HepG2 (cell line): ENCODE data around the gene SCAPER. TPM values are rescaled to one million over a fixed set of nuclear protein-coding genes. Genes with fewer than 3 reads are reported as not detected.

Source experiments
- ATAC-seq: fragments of 200-7000 bp; cut with Tn5 transposase; 3 replicates; pipeline ENCODE4 v1.9.1; 2020; ENCODE audit warnings: mild to moderate bottlenecking, moderate library complexity
- BruUV-seq: library from RNA; stranded (reverse); fragments of 400-500 nt; replicated peaks from 2 replicates; lab custom pipeline; 2021; lab: Mats Ljungman, UMichigan
- CTCF ChIA-PET: fragments of 300-600 bp; formaldehyde crosslinking; extraction: SDS; loops from one replicate; lab custom pipeline; 2021; ENCODE audit warnings: low total read pairs, inconsistent platforms, low intra/inter-chr PET ratio; lab: Yijun Ruan, JAX
- POLR2A ChIA-PET: fragments of 350-600 bp; sonication (Branson Sonifier 250); formaldehyde crosslinking; loops from one replicate; lab custom pipeline; 2020; ENCODE audit warnings: antibody characterized with exemption, inconsistent platforms; lab: Yijun Ruan, JAX
- DNase-seq: peaks from one replicate; pipeline ENCODE4 v3.0.0-alpha.2; 2015; ENCODE audit warnings: low spot score
- FAIRE-seq: peaks from 3 replicates; lab custom pipeline; 2011; peaks lifted over from hg19 to GRCh38; lab: Jason Lieb, UNC
- H2AFZ ChIP-seq: one replicate; pipeline ENCODE4 v1.6.1; 2011; ENCODE audit warnings: low read length, inconsistent platforms
- H3K27ac ChIP-seq: fragments of 300-600 bp; 3 replicates; pipeline ENCODE4 v1.8.0; 2011; ENCODE audit warnings: mixed run types, mild to moderate bottlenecking, mixed read lengths, low read length, inconsistent platforms; ENCODE audit not compliant: insufficient read depth; ENCODE audit errors: extremely low read length
- H3K27me3 ChIP-seq, 2 experiments: fragments of 200-600 bp in 1 of 2; 2 replicates in 1 of 2; 3 replicates in 1 of 2; pipeline versions ENCODE4 v1.6.0 to v1.8.0; 2011; ENCODE audit warnings: low read length in 2 of 2, mild to moderate bottlenecking in 2 of 2, moderate library complexity in 2 of 2, inconsistent platforms in 1 of 2; ENCODE audit not compliant: insufficient read depth in 2 of 2, control insufficient read depth in 1 of 2
- H3K36me3 ChIP-seq, 2 experiments: fragments of 200-600 bp in 1 of 2; replicated peaks in 1 of 2; 2 replicates in 1 of 2; 3 replicates in 1 of 2; pipeline versions ENCODE4 v1.5.1 to v1.8.0; 2011; ENCODE audit warnings: low read length in 2 of 2, inconsistent platforms in 1 of 2; ENCODE audit not compliant: insufficient read depth in 2 of 2, control insufficient read depth in 1 of 2
- H3K4me1 ChIP-seq: 2 replicates; pipeline ENCODE4 v1.5.1; 2012; ENCODE audit warnings: low read length, inconsistent platforms; ENCODE audit not compliant: insufficient read depth
- H3K4me2 ChIP-seq: 2 replicates; pipeline ENCODE4 v1.6.0; 2011; ENCODE audit warnings: low read depth, low read length, inconsistent platforms
- H3K4me3 ChIP-seq, 3 experiments: fragments of 200-600 bp in 1 of 3; sonication (generic), shearing (Covaris generic) in 1 of 3; replicated peaks in 1 of 3; 2 replicates each; pipeline ENCODE4 v1.5.1; 2011 to 2016; ENCODE audit warnings: low read length in 3 of 3, inconsistent platforms in 2 of 3, low read depth in 2 of 3, mild to moderate bottlenecking in 2 of 3, control low read depth in 1 of 3, mixed read lengths in 1 of 3; ENCODE audit not compliant: insufficient read depth in 1 of 3
- H3K79me2 ChIP-seq: one replicate; pipeline ENCODE4 v1.6.1; 2011; ENCODE audit warnings: low read length, inconsistent platforms; ENCODE audit not compliant: insufficient read depth
- H3K9ac ChIP-seq: 2 replicates; pipeline ENCODE4 v1.6.0; 2011; ENCODE audit warnings: mild to moderate bottlenecking, low read depth, low read length, inconsistent platforms; ENCODE audit not compliant: insufficient read depth
- H3K9me3 ChIP-seq: 2 replicates; pipeline ENCODE4 v1.5.1; 2012; ENCODE audit warnings: mild to moderate bottlenecking, low read length
- H4K20me1 ChIP-seq: 2 replicates; pipeline ENCODE4 v1.6.0; 2011; ENCODE audit warnings: inconsistent platforms, mild to moderate bottlenecking, low read length, moderate library complexity; ENCODE audit not compliant: insufficient read depth
- GABPB1 ChIP-seq: IDR thresholded peaks from 2 replicates; pipeline ENCODE4 v1.6.1; 2016; ENCODE audit warnings: mild to moderate bottlenecking, missing genetic modification reagents, moderate library complexity, missing compliant biosample characterization
- HOXA7 ChIP-seq: sonication (generic); formaldehyde crosslinking; IDR thresholded peaks from 2 replicates; pipeline ENCODE4 v1.8.1; 2022; ENCODE audit warnings: mild to moderate bottlenecking, missing genetic modification reagents, moderate library complexity
- ZNF784 ChIP-seq: sonication (generic); formaldehyde crosslinking; IDR thresholded peaks from 2 replicates; pipeline ENCODE4 v1.5.1; 2020; ENCODE audit warnings: missing genetic modification reagents, mild to moderate bottlenecking, borderline replicate concordance
- ZSCAN20 ChIP-seq: sonication (generic); formaldehyde crosslinking; IDR thresholded peaks from 2 replicates; pipeline ENCODE4 v1.4.0; 2020; ENCODE audit warnings: missing genetic modification reagents, mild to moderate bottlenecking, borderline replicate concordance
- WGBS: methylation state at CpG from one replicate; pipeline ENCODE4 v1.1.6; 2017; ENCODE audit warnings: low lambda C conversion rate; 5-methylcytosine and 5-hydroxymethylcytosine counted together
- in situ Hi-C: cut with HindIII; loops from 2 replicates; pipeline ENCODE4 v1.10.0; 2017; ENCODE audit warnings: low pct_unique_long_range_greater_than_20kb; ENCODE audit not compliant: extremely low pct_ligation_motif_present
- intact Hi-C: fragments of 100-400 bp; cut with micrococcal nuclease; formaldehyde crosslinking; loops from one replicate; pipeline ENCODE4 v1.10.0; 2022; ENCODE audit not compliant: unreplicated experiment
- polyA plus RNA-seq, 8 experiments: library from polyadenylated mRNA; depleted of rRNA in 3 of 8; stranded (reverse) in 7 of 8; unstranded in 1 of 8; fragments of >200 nt; fragmentation: Illumina TruSeq in 4 of 8; extraction: Trizol in 4 of 8; gene quantifications; 2 replicates each; pipeline versions ENCODE4 v1.2.1 to v1.2.3, GENCODE V29; 2011 to 2016; ENCODE audit warnings: low read depth in 4 of 8, missing spikeins in 1 of 8, mixed read lengths in 1 of 8; ENCODE audit not compliant: insufficient read depth in 1 of 8
- total RNA-seq, 5 experiments: library from RNA; depleted of rRNA; stranded (reverse); fragments of >200 nt; fragmentation: Illumina TruSeq; extraction: Trizol; gene quantifications; 2 replicates each; pipeline ENCODE4 v1.2.3, GENCODE V29; 2016; ENCODE audit warnings: low read depth in 1 of 5

Gene SCAPER
- total and polyA plus RNA-seq, 2 of the 13 experiments (the other 11 are each of a cell fraction or from before 2014, with no cell fraction given), result 4.3 to 10.5 TPM

GRCh38 chr15:76339305-76340197 lies 565.6 kb downstream of the SCAPER start:
- ATAC-seq, result no peak
- POLR2A ChIA-PET, result no interaction called here
- in situ Hi-C loops (no loop called here), intact Hi-C loops (loop anchor here (5.0 to 10.0 kb wide), 3 partner anchors 37 to 528 kb away; no protein-coding TSS in a partner anchor)
- H3K9me3 ChIP-seq, result no peaks in the 10 kb centered on the region
- DNase-seq, result no peak
- BruUV-seq, result no TSS peak
- H3K4me2 ChIP-seq, result peak overlapping the region; percentile 95
- 94% methylated on average over 46 of the region's 48 CpGs for WGBS
- H3K4me3 ChIP-seq, result peak overlapping the region in 2 of 3 experiments; percentile 77 to 93; a peak in 4 of 6 replicates
- H3K79me2 ChIP-seq, result peaks cover 31% of the 10 kb centered on the region
- CTCF ChIA-PET, result no interaction called here
- no peak overlapping the region for H3K27ac ChIP-seq
- H2AFZ ChIP-seq, result no peak overlapping the region
- H4K20me1 ChIP-seq, result peaks cover 8% of the 10 kb centered on the region; the same call in 1 of the 2 replicates
- peaks cover 27% of the 10 kb centered on the region for H3K4me1 ChIP-seq
- no peak for TF ChIP-seq HOXA7 (CRISPR knock-in tag)
- no peak for TF ChIP-seq ZSCAN20 (CRISPR knock-in tag)
- 0 out of 2 replicates have a peak, but pooled peaks have one; percentile 8 for TF ChIP-seq GABPB1 (CRISPR knock-in tag)
- 0 out of 2 replicates have a peak, but pooled peaks have one; percentile 14 for TF ChIP-seq ZNF784 (CRISPR knock-in tag)
- no peak for FAIRE-seq
- no peaks in the 10 kb centered on the region; a peak in 1 of 5 replicates for H3K27me3 ChIP-seq
- 0 out of 2 replicates have a peak overlapping the region, but pooled peaks have one; percentile 84 for H3K9ac ChIP-seq
- peaks cover 6 to 24% of the 10 kb centered on the region in 2 experiments; a peak in 4 of 5 replicates for H3K36me3 ChIP-seq
